GM21576 (cell line): Measurements from ENCODE around the gene PHKB.

ENCODE experiments used
- ATAC-seq: cut with Tn5 transposase; IDR thresholded peaks from one replicate; pipeline ENCODE4 v1.9.1; 2021; ENCODE audit warnings: mild to moderate bottlenecking, moderate library complexity; ENCODE audit not compliant: unreplicated experiment

The PHKB gene

GRCh38 chr16:47622451-47623176, 161.5 kb downstream of the PHKB start:
- ATAC-seq: no peak

- ATAC-seq: no peak
Measured at GRCh38 chr16:47624563-47624962, 163.4 kb downstream of the PHKB start.

GRCh38 chr16:47625115-47625567, 164.0 kb downstream of the PHKB start:
- ATAC-seq: no peak

DNA sequence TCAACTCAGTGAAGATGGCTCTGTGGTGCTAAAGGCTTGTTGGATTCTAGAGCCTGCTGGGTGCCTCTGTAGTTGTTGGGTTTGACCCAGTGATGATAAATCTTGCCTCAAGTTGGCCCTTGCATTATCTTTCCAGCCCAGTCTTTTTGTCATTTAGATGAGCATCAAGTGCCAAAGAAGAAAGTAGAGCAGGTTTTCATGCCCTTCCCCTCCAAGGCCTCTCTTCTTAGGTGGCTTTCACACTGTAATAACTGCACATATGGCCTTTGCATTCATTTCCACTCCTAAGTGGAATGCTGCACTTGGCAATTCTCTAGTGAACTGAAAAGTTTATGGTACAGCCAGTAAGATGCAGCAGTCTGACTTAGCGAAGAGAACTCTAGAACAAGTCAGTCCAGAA, 165.1 kb downstream of the PHKB start:
- ATAC-seq: no peak

DNA sequence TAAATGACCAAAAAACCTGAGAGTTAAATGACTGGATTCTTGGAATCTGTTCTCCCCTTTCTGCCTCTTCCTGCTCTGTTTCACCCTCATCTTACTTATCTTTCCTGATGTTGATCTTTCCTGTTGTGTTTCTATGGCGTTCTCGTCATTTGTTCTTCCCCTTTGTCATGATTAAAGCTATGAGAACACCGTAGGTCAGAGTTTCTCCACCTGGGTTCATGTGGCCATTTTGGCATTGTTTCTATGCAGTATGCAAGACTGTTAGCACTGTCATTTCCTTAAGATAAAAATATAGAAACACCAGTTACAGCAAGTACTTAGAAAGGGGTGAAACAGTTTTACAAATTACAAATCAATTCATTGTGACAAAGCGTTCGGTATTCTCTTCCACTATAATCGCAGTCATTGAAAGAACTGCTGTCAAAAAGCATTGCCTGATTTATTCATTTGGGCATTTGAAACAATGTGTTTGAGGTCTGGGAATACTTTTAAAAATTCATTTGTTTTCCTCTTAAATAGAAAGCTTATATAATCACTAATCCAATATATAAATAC, 166.0 kb downstream of the PHKB start:
- no peak for ATAC-seq

- ATAC-seq: no peak
Measured at GRCh38 chr16:47627721-47628120, 166.6 kb downstream of the PHKB start.

DNA sequence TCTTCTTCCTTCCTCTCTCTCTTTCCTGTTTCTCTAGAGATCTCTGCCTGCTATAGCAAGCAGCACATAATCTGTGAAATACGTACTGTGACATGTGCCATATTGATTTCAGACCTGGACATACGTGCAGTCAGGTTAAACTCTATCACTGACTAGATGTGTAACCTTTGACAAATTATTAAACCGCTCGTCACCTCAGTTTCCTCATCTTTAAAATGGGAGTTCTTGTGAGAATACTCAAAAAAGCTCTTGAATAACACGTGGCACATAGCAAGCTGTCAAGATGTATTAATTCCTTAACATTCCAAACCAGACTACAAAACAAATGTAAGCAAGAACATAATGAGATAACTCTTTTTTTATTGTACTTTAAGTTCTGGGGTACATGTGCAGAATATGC, 170.0 kb downstream of the PHKB start:
- no peak for ATAC-seq

GRCh38 chr16:47634126-47634525, 173.0 kb downstream of the PHKB start:
- no peak for ATAC-seq

- no peak for ATAC-seq
Measured at GRCh38 chr16:47634727-47635126, 173.6 kb downstream of the PHKB start.

GRCh38 chr16:47636501-47637099, 175.5 kb downstream of the PHKB start:
- no peak for ATAC-seq

DNA sequence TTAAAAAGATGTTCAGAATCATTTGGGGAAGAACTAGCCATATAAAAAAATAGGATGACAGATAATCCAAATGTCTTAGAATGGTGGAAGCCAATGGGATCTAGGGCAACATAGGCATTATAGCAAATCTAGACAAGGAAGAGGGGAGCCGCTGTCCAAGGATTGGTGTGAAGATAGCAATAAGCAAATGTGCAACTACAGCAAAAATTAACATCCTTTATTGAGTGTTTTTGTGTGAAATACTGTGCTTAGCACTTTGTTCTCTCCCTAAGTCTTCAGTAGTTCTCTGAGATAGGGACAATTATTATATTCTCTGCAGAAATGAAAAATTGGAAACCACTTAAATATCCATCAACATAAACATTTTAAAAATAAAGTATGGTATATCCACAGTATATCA, 177.0 kb downstream of the PHKB start:
- ATAC-seq: no peak

GRCh38 chr16:47640661-47641060, 179.5 kb downstream of the PHKB start:
- ATAC-seq: no peak

- no peak for ATAC-seq
Measured at GRCh38 chr16:47643323-47644000, 182.3 kb downstream of the PHKB start.

GRCh38 chr16:47644166-47644565, 183.0 kb downstream of the PHKB start:
- ATAC-seq: no peak

- ATAC-seq: no peak
Measured at GRCh38 chr16:47644661-47645060, 183.5 kb downstream of the PHKB start.

GRCh38 chr16:47646914-47647313, 185.8 kb downstream of the PHKB start:
- no peak for ATAC-seq

- ATAC-seq: no peak
Measured at GRCh38 chr16:47657032-47657431, 195.9 kb downstream of the PHKB start.

GRCh38 chr16:47657977-47658376, 196.8 kb downstream of the PHKB start:
- no peak for ATAC-seq

- no peak for ATAC-seq
Measured at GRCh38 chr16:47660540-47660939, 199.4 kb downstream of the PHKB start.

DNA sequence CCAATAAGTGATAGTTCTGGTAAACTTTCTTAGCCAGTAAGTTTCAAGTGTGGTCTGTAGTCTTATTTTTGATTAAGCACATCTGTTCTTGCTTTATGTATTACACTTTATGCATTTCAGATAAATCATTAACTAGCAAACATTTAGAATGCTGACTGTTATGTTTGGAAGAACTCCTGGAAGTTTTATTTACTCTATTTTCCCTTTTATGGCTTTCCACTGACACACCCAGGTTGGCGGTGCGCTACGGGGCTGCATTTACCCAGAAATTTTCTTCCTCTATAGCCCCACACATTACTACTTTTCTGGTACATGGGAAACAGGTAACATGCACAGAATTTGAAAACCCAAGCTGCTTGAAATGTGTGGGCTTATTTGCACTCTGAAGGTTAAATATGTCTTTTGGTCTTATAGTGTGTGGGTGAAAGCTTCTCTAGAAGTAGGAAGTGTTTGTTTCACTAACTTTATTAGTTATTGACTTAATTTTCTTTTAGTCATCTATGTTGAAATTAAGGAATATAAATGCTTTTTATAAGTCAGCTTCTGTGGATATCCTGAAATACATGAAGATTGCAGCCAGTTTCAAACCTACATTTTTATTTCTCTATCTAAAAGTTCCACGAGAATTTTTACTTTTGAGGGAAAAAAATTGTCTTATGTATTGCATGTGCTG, 203.7 kb downstream of the PHKB start:
- no peak for ATAC-seq

DNA sequence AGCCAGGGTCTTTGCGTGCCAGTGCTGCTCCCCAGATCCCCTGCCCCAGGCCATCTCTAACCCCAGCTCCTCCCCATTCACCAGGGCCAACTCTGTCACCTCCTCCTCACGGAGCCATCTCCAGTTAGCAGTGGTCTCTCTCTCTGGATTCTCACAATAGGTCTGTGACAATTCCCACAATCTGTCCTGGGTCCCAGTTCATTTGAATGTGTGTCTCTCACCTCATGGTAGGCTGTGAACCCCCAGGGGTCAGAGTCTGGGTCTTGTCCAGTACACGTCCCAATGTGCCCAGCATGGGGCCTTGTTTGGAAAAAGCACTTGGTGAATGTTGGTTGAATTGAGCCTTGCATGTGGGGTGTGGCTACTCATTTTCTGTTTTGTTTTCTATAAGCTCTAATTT, 205.3 kb downstream of the PHKB start:
- ATAC-seq: no peak
